SU-DHL-6 (cell line): ENCODE measurements around the gene CACNB2.

Source experiments
- H2AFZ ChIP-seq: fragments of 200-600 bp; sonication (generic); 2 replicates; pipeline ENCODE4 v1.6.1; 2014; ENCODE audit warnings: low read depth, mild to moderate bottlenecking, moderate library complexity, mixed read lengths, antibody characterized with exemption, low read length; ENCODE audit not compliant: severe bottlenecking
- H3F3A ChIP-seq: fragments of 200-600 bp; shearing (Covaris generic); 2 replicates; pipeline ENCODE4 v1.6.0; 2016; ENCODE audit warnings: antibody characterized with exemption, mild to moderate bottlenecking; ENCODE audit not compliant: insufficient read depth
- H3K27ac ChIP-seq: fragments of 200-600 bp; sonication (generic); 2 replicates; pipeline ENCODE4 v1.5.1; 2016; ENCODE audit warnings: low read depth, mild to moderate bottlenecking, low read length, moderate library complexity, mixed read lengths
- H3K27me3 ChIP-seq: fragments of 200-600 bp; sonication (generic), shearing (Covaris generic); 2 replicates; pipeline ENCODE4 v1.6.0; 2014; ENCODE audit warnings: mild to moderate bottlenecking, low read length
- H3K36me3 ChIP-seq: fragments of 200-600 bp; sonication (generic); 2 replicates; pipeline ENCODE4 v1.6.1; 2014; ENCODE audit warnings: mild to moderate bottlenecking, low read length, mixed read lengths
- H3K4me2 ChIP-seq: fragments of 300-600, 200-600 bp; shearing (Covaris generic), sonication (generic); 2 replicates; pipeline ENCODE4 v1.6.0; 2014; ENCODE audit warnings: low read length, low read depth, mild to moderate bottlenecking; ENCODE audit not compliant: poor library complexity, severe bottlenecking
- H3K4me3 ChIP-seq: fragments of 200-600 bp; sonication (generic); 2 replicates; pipeline ENCODE4 v1.5.1; 2014; ENCODE audit warnings: antibody characterized with exemption, low read length, mild to moderate bottlenecking, mixed read lengths; ENCODE audit not compliant: insufficient read depth, poor library complexity, severe bottlenecking
- H3K79me2 ChIP-seq: fragments of 200-600 bp; sonication (generic); 2 replicates; pipeline ENCODE4 v1.6.1; 2014; ENCODE audit warnings: mild to moderate bottlenecking, low read length, moderate library complexity; ENCODE audit not compliant: insufficient read depth
- H3K9ac ChIP-seq: fragments of 200-600 bp; sonication (generic); 2 replicates; pipeline ENCODE4 v1.7.0; 2014; ENCODE audit warnings: mild to moderate bottlenecking, low read length
- H3K9me2 ChIP-seq: fragments of 200-600 bp; sonication (generic); replicated peaks from 2 replicates; pipeline ENCODE4 v1.6.1; 2014; ENCODE audit warnings: low read length; ENCODE audit not compliant: insufficient read depth
- H3K9me3 ChIP-seq: fragments of 200-600 bp; sonication (generic); 2 replicates; pipeline ENCODE4 v1.6.1; 2014; ENCODE audit warnings: low read length, mixed read lengths; ENCODE audit not compliant: insufficient read depth
- H4K20me1 ChIP-seq: fragments of 200-600 bp; sonication (generic); 2 replicates; pipeline ENCODE4 v1.6.1; 2014; ENCODE audit warnings: low read depth, mild to moderate bottlenecking, antibody characterized with exemption, low read length, moderate library complexity, mixed read lengths
- EZH2phosphoT487 ChIP-seq: fragments of 200-600 bp; sonication (generic), shearing (Covaris generic); conservative IDR thresholded peaks from 2 replicates; pipeline ENCODE4 v1.6.1; 2018; ENCODE audit warnings: mild to moderate bottlenecking, antibody characterized with exemption, low read length, moderate library complexity, mixed read lengths
- TF ChIP-seq, protein P1 (sequence below): fragments of 200-600 bp; sonication (generic); IDR thresholded peaks from one replicate; pipeline ENCODE4 v1.5.1; 2017; ENCODE audit warnings: antibody characterized with exemption, mild to moderate bottlenecking, low read length, moderate library complexity; ENCODE audit not compliant: insufficient read depth, poor library complexity, severe bottlenecking

The CACNB2 gene

DNA sequence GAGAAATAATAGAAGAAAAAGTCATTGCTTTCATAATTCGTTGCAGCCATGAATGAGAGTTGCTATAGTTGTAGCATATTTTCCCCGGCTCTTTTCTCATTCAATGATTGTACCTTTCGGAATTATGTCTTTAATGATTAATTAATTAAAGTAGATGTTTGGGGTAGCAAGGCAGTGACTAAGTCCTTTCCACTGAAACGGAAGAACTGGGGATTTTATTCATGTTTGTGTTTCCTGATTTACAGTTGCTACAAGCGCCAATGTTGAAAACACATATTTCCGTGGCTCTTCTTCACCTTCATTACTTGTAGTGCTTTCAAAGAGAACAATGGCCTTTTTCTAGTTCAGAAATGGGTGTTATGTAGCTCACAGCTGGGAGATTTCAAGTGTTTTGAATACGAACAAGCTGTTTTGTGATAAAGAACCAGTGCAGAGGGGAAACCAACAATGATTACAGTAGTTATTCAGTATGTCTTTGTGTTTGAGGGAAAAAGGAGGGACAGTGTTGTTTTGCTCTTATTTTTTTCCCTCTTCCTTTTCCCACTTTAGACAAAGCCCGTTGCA is 357.7 kb downstream of the CACNB2 start:
- no peaks in the 10 kb centered on the region for H3K9me2 ChIP-seq
- H3K9me3 ChIP-seq = no peaks in the 10 kb centered on the region
- H3F3A ChIP-seq = no peaks in the 10 kb centered on the region
- no peak overlapping the region for H3K4me3 ChIP-seq
- no peaks in the 10 kb centered on the region for H3K79me2 ChIP-seq
- no peak overlapping the region for H3K4me2 ChIP-seq
- H3K27ac ChIP-seq = no peak overlapping the region
- TF ChIP-seq, protein P1, sequence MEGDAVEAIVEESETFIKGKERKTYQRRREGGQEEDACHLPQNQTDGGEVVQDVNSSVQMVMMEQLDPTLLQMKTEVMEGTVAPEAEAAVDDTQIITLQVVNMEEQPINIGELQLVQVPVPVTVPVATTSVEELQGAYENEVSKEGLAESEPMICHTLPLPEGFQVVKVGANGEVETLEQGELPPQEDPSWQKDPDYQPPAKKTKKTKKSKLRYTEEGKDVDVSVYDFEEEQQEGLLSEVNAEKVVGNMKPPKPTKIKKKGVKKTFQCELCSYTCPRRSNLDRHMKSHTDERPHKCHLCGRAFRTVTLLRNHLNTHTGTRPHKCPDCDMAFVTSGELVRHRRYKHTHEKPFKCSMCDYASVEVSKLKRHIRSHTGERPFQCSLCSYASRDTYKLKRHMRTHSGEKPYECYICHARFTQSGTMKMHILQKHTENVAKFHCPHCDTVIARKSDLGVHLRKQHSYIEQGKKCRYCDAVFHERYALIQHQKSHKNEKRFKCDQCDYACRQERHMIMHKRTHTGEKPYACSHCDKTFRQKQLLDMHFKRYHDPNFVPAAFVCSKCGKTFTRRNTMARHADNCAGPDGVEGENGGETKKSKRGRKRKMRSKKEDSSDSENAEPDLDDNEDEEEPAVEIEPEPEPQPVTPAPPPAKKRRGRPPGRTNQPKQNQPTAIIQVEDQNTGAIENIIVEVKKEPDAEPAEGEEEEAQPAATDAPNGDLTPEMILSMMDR = no peak
- no peak for TF ChIP-seq EZH2phosphoT487
- no peaks in the 10 kb centered on the region for H3K36me3 ChIP-seq
- H3K27me3 ChIP-seq = no peaks in the 10 kb centered on the region
- no peak overlapping the region for H2AFZ ChIP-seq
- no peaks in the 10 kb centered on the region for H4K20me1 ChIP-seq
- H3K9ac ChIP-seq = no peak overlapping the region

DNA sequence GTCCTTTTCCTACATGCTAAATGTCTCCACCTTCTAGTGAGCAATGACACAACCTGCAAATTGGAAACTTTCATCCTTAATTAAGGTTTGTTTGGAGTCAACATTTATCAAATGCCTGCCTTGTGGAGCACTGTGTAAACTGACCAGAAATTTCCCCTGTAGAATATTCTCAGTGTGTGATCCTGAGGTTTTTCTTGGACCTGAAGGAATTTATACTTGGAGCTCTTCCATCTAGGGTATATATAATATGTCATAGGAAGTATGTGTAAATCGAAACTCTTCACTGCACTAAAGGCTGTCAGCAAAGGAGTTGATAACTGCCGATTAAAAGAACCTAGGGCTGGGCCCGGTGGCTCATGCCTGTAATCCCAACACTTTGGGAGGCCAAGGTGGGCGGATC is 358.8 kb downstream of the CACNB2 start:
- no peak overlapping the region for H3K4me2 ChIP-seq
- H3K27me3 ChIP-seq = no peaks in the 10 kb centered on the region
- H3K79me2 ChIP-seq = no peaks in the 10 kb centered on the region
- no peak overlapping the region for H2AFZ ChIP-seq
- no peaks in the 10 kb centered on the region for H3K9me2 ChIP-seq
- no peak overlapping the region for H3K9ac ChIP-seq
- H3K4me3 ChIP-seq = no peak overlapping the region
- no peak for TF ChIP-seq EZH2phosphoT487
- TF ChIP-seq, protein P1 = no peak
- H4K20me1 ChIP-seq = no peaks in the 10 kb centered on the region
- H3K9me3 ChIP-seq = no peaks in the 10 kb centered on the region
- no peak overlapping the region for H3K27ac ChIP-seq
- H3F3A ChIP-seq = no peaks in the 10 kb centered on the region
- no peaks in the 10 kb centered on the region for H3K36me3 ChIP-seq

DNA sequence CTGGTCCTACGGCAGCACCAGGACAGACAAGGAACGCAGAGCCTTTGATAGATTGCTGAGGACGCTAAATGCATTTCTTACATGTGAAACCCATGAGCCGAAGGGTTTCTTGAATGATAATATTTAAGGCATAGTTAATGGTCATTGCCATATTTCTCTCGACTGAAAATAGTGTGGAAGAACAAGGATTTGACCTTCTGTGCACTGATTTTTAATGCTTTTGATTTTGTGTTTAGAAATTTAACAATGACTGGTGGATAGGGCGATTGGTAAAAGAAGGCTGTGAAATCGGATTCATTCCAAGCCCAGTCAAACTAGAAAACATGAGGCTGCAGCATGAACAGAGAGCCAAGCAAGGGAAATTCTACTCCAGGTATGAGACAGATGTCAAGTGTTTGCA is 360.4 kb downstream of the CACNB2 start:
- no peak overlapping the region for H2AFZ ChIP-seq
- no peaks in the 10 kb centered on the region for H3K9me3 ChIP-seq
- no peaks in the 10 kb centered on the region for H3K36me3 ChIP-seq
- H3K4me2 ChIP-seq = no peak overlapping the region
- TF ChIP-seq, protein P1 = no peak
- no peak for TF ChIP-seq EZH2phosphoT487
- H3F3A ChIP-seq = no peaks in the 10 kb centered on the region
- no peaks in the 10 kb centered on the region for H3K27me3 ChIP-seq
- H3K4me3 ChIP-seq = no peak overlapping the region
- no peaks in the 10 kb centered on the region for H3K9me2 ChIP-seq
- H3K79me2 ChIP-seq = no peaks in the 10 kb centered on the region
- no peak overlapping the region for H3K27ac ChIP-seq
- no peaks in the 10 kb centered on the region for H4K20me1 ChIP-seq
- no peak overlapping the region for H3K9ac ChIP-seq
